ENCODE results near the gene PITHD1.
"Not testable (repeated sequence)": the region's sequence is repeated elsewhere in the genome, so short reads cannot be mapped to it uniquely, and the experiment has no call there.

Gene PITHD1

DNA sequence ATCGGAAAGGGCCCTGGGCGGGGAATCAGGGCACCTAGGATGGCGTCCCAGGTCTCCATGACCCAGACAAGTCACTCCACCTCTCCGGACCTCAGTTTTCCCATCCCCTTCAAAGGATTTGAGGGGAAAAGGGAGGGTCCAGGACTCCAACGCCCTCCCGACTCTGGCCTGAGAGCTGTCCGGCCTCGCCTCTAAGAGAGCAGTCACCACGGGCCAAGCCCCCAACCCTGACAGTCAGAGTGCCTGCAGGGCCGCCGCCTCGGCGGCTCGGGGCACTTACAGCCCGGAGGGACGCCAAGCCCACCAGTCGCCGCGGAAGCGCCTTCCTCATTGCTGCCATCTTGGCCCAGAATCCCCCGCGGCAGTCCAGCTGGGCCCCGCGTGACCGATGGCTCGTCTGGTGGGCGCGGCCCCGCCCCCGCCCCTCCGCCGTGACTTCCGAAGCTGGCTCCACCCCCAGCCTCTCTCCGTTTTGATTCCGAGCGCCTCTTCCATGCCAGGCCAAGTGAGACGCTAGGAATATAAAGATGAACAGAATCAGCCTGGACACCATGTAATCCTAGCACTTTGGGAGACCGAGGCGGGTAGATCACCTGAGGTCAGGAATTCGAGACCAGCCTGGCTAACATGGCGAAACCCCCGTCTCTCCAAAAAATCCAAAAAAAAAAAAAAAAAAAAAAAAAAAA, 47.0 kb downstream of the PITHD1 start, which contains the start of gene HMGCL:
TSS of gene HMGCL (minus strand) at position 354 of the 686 bp plus-strand sequence. CDS start at position 340, 14 bp downstream.
- no peak for DNase-seq (ENCODE audit: low read depth, low spot score)

DNA sequence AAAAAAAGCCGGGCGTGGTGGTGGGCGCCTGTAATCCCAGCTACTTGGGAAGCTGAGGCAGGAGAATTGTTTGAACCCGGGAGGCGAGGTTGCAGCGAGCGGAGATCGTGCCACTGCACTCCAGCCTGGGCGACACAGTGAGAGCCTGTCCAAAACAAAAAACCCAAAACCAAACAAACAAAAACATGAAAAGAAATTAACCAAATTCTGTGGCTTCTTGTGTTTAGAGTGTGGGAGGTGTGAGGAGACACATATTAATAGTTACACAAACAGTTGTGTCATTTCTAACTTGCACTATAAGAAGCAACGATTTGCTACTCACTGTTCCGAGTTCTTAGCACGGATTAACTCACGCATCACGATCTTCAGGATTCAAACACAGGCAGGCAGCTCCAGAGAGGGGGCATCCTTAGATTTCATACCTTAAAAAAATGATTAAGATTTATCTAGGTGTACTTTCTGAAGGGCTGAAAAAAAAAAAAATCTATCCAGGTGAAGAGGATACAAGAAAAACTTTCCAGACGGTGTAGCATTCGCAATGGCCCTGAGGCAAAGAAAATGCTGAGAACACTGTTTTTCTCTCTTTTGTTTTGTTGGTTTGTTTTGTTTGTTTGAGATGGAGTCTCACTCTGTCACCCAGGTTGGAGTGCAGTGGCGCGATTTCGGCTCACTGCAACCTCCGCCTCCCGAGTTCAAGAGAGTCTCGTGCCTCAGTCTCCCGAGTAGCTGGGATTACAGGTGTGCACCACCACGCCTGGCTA, 47.7 kb downstream of the PITHD1 start:
- no peak for DNase-seq (ENCODE audit: low read depth, low spot score)

DNA sequence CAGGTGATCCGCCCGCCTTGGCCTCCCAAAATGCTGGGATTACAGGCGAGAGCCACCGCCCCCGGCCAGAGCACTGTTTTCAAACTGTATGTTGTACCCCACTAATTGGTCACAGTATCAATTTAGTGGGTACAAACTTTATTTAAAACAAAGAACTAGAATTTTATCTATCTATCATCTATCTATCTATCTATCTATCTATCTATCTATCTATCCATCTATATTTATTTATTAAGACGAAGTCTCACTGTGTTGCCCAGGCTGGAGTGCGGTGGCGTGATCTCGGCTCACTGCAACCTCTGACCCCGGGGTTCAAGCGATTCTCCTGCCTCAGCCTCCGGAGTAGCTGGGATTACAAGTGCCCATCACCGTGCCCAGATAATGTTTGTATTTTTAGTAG, 48.4 kb downstream of the PITHD1 start:
- not testable (repeated sequence) for DNase-seq (ENCODE audit: low read depth, low spot score)

DNA sequence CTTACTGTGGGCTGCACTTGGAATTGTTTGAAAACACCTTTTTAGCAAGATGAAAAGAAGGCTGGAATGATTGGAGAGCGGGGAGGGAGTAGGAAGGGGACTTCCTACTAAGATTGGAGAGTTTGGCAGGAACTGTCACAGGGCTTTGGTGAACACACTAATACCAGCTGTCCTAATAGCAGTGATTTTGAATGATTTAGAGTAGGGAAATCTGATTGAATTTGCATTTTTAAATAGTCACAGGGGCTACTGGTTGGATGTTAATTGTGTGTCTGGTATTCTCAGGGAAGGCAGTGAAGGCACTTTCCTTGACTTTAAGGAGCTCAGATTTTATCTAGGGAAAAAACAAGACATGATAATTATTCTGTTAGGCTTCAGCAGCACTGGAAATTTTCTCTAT, 49.5 kb downstream of the PITHD1 start:
- no peak for DNase-seq (ENCODE audit: low read depth, low spot score)

DNA sequence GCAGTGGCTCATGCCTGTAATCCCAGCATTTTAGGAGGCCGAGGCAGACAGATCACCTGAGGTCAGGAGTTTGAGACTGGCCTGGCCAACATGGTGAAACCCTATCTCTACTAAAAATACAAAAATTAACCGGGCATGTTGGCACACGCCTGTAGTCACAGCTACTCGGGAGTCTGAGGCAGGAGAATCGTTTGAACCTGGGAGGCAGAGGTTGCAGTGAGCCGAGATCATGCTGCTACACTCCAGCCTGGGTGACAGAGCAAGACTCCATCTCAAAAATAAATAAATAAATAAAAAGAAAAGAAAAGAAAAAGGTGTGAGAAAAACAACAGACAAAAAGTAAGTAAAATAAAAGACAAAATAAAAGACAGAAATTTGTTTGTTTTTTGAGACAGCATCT, 55.9 kb downstream of the PITHD1 start:
- DNase-seq (ENCODE audit: low read depth, low spot score) = not testable (repeated sequence)

DNA sequence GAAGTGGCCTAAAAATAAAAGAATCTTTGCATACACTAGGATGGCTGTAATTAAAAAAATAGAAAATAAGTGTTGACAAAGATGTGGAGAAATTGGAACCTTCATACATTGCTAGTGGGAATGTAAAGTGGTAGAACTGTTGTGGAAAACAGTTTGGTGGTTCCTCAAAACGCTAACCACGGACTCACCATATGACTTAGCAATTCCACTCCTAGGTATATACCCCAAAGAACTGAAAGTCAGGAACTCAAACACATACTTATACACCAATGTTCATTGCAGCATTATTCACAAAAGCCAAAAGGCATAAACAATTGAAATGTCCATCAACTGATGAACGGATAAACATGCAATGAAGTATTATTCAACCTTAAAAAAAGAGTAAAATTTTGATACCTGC, 57.8 kb downstream of the PITHD1 start:
- no peak for DNase-seq (ENCODE audit: low read depth, low spot score)
